HG03196 (cell line): ENCODE data around the gene SPDYE4.

Experiments used
- ATAC-seq: cut with Tn5 transposase; IDR thresholded peaks from one replicate; pipeline ENCODE4 v1.9.1; 2021; ENCODE audit not compliant: unreplicated experiment

The SPDYE4 gene

GRCh38 chr17:8785547-8786413 is 27.4 kb upstream of the SPDYE4 start:
- no peak for ATAC-seq

- ATAC-seq = no peak
Observed at GRCh38 chr17:8782176-8782575, 23.8 kb upstream of the SPDYE4 start.

GRCh38 chr17:8781776-8782175 is 23.4 kb upstream of the SPDYE4 start:
- ATAC-seq = no peak

GRCh38 chr17:8776881-8777280 is 18.5 kb upstream of the SPDYE4 start:
- ATAC-seq = no peak

- ATAC-seq = no peak
Observed at GRCh38 chr17:8776248-8776647, 17.9 kb upstream of the SPDYE4 start.

- ATAC-seq = no peak
Observed at GRCh38 chr17:8766731-8767130, 8.4 kb upstream of the SPDYE4 start.

GRCh38 chr17:8762012-8762411 is 3.7 kb upstream of the SPDYE4 start:
- no peak for ATAC-seq

- no peak for ATAC-seq
Observed at GRCh38 chr17:8757189-8757588, 1.2 kb downstream of the SPDYE4 start.

- no peak for ATAC-seq
Observed at GRCh38 chr17:8755590-8756255, 2.6 kb downstream of the SPDYE4 start.

GRCh38 chr17:8754890-8755289 is 3.5 kb downstream of the SPDYE4 start:
- no peak for ATAC-seq

GRCh38 chr17:8753976-8754440 is 4.3 kb downstream of the SPDYE4 start:
- ATAC-seq = no peak

GRCh38 chr17:8753136-8753975 is 5.0 kb downstream of the SPDYE4 start:
- no peak for ATAC-seq

- ATAC-seq = no peak
Observed at GRCh38 chr17:8749616-8750015, 8.7 kb downstream of the SPDYE4 start.

GRCh38 chr17:8747742-8748141 is 10.6 kb downstream of the SPDYE4 start:
- no peak for ATAC-seq

- no peak for ATAC-seq
Observed at GRCh38 chr17:8746501-8747236, 11.7 kb downstream of the SPDYE4 start.

- ATAC-seq = no peak
Observed at GRCh38 chr17:8745586-8746500, 12.5 kb downstream of the SPDYE4 start.

- ATAC-seq = no peak
Observed at GRCh38 chr17:8744086-8744785, 14.1 kb downstream of the SPDYE4 start.

- ATAC-seq = no peak
Observed at GRCh38 chr17:8742819-8743218, 15.5 kb downstream of the SPDYE4 start.

- no peak for ATAC-seq
Observed at GRCh38 chr17:8742274-8742673, 16.1 kb downstream of the SPDYE4 start.
